ENCODE measurements around the gene PNPLA1. TPM values are rescaled to one million over a fixed set of nuclear protein-coding genes. Genes with fewer than 3 reads are reported as not detected.

Gene PNPLA1
- total RNA-seq, 1 experiment from 2014 or later = not detected

DNA sequence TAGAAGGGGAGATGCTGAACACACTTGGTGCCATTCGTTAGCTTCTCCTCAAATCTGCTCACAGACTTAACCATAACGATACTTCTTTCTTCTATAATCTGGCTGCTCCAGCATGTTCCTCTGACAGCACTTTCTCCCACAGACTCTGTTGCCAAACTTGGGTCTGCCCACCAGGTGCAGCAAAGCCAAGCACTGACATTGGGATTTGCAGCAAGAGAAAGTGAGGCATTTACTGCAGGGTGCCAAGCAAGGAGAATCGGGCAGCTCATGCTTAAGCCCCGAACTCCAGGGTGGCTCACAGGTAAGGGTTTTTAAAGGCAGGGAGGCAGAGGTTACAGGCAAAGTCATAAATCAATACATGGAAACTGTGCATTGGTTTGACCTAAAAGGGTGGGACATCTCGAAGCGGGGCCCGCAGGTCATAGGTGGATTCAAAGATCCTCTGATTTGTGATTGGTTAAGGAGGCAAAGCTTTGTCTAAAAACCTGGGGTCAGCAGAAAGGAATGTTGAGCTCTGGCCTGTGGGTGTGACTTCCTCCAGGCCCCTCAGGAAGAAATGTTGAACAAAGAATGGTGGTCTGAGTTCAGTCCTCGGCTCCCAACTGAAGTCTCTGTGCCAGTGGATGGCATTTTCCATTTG lies 25.1 kb upstream of the PNPLA1 start:
- intact Hi-C loops (cut with micrococcal nuclease; ENCODE audit: unreplicated experiment) (no loop called here), in situ Hi-C loops (cut with HindIII; ENCODE audit: low pct_unique_long_range_greater_than_20kb, low sequenced_read_pairs) (no loop called here)
- no peaks in the 10 kb centered on the region for H3K36me3 ChIP-seq (ENCODE audit: control insufficient read depth, insufficient read depth, low read length)
- ChIA-PET CTCF (interaction anchor here (0.5 kb wide), 1 partner anchor 121 kb away, joined by 5 read pairs; no protein-coding TSS in a partner anchor), POLR2A (no interaction called here)
- ATAC-seq (no peak), DNase-seq (ENCODE audit: low read depth, low spot score) (no peak)
- no peaks in the 10 kb centered on the region for H3K4me1 ChIP-seq (ENCODE audit: control insufficient read depth, insufficient read depth, low read length)
- H3K9me3 ChIP-seq (ENCODE audit: control insufficient read depth, insufficient read depth, low read depth, low read length) = no peaks in the 10 kb centered on the region
- TF ChIP-seq TCF7L2 (IDR thresholded peaks at IDR 0.05; ENCODE audit: low read depth, low read length) = no peak
- no peak for TF ChIP-seq POLR2AphosphoS5 (IDR thresholded peaks at IDR 0.05; ENCODE audit: low read depth, low read length)
- no peak for TF ChIP-seq REST (IDR thresholded peaks at IDR 0.05; ENCODE audit: insufficient read depth in 1 of 2, low read depth in 2 of 2, low read length in 1 of 2)
- TF ChIP-seq, protein P1, sequence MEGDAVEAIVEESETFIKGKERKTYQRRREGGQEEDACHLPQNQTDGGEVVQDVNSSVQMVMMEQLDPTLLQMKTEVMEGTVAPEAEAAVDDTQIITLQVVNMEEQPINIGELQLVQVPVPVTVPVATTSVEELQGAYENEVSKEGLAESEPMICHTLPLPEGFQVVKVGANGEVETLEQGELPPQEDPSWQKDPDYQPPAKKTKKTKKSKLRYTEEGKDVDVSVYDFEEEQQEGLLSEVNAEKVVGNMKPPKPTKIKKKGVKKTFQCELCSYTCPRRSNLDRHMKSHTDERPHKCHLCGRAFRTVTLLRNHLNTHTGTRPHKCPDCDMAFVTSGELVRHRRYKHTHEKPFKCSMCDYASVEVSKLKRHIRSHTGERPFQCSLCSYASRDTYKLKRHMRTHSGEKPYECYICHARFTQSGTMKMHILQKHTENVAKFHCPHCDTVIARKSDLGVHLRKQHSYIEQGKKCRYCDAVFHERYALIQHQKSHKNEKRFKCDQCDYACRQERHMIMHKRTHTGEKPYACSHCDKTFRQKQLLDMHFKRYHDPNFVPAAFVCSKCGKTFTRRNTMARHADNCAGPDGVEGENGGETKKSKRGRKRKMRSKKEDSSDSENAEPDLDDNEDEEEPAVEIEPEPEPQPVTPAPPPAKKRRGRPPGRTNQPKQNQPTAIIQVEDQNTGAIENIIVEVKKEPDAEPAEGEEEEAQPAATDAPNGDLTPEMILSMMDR (IDR thresholded peaks at IDR 0.05) = no peak
- TF ChIP-seq SIN3A (IDR thresholded peaks at IDR 0.05; ENCODE audit: borderline replicate concordance, insufficient read depth, low read depth, low read length) = no peak
- BruUV-seq (replicated peaks) = no TSS peak
- H3K4me3 ChIP-seq (ENCODE audit: low read depth in 2 of 2, low read length in 2 of 2) = no peak overlapping the region
- no peak overlapping the region for H3K27ac ChIP-seq (ENCODE audit: low read length)
- H3K27me3 ChIP-seq (ENCODE audit: control insufficient read depth, insufficient read depth, low read length) = no peaks in the 10 kb centered on the region

DNA sequence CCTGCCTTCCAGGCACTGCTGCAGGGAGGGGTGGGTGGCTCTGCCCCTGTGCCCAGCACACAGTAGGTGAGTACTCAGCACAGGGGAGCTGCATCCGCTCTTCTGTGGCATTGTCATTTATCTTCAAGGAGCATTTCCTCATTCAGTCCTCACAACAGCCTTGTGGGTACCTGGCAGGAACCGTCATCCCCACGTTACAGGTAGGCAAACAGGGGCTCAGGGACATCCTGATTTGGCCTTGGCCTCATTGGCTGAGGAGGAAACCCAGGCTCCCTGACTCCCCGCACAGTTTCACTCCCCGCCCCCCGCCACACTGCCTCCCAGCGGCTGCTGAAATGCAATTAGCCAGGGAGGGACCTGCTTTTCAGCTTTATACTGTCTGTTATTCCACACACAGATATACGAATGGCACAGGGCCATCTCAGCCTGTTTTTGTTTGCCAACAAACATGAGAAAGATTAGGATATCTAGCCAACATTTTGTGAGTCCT lies 24.2 kb upstream of the PNPLA1 start:
- ChIA-PET CTCF (no interaction called here), POLR2A (no interaction called here)
- no peaks in the 10 kb centered on the region for H3K4me1 ChIP-seq (ENCODE audit: control insufficient read depth, insufficient read depth, low read length)
- TF ChIP-seq, protein P1 (IDR thresholded peaks at IDR 0.05) = no peak
- TF ChIP-seq POLR2AphosphoS5 (IDR thresholded peaks at IDR 0.05; ENCODE audit: low read depth, low read length) (no peak), SIN3A (IDR thresholded peaks at IDR 0.05; ENCODE audit: borderline replicate concordance, insufficient read depth, low read depth, low read length) (no peak), TCF7L2 (IDR thresholded peaks at IDR 0.05; ENCODE audit: low read depth, low read length) (no peak), REST (IDR thresholded peaks at IDR 0.05; ENCODE audit: insufficient read depth in 1 of 2, low read depth in 2 of 2, low read length in 1 of 2) (no peak)
- no peaks in the 10 kb centered on the region for H3K36me3 ChIP-seq (ENCODE audit: control insufficient read depth, insufficient read depth, low read length)
- H3K27ac ChIP-seq (ENCODE audit: low read length) = no peak overlapping the region
- in situ Hi-C loops (cut with HindIII; ENCODE audit: low pct_unique_long_range_greater_than_20kb, low sequenced_read_pairs) = no loop called here
- H3K4me3 ChIP-seq (ENCODE audit: low read depth in 2 of 2, low read length in 2 of 2) = no peak overlapping the region
- no peaks in the 10 kb centered on the region for H3K9me3 ChIP-seq (ENCODE audit: control insufficient read depth, insufficient read depth, low read depth, low read length)
- DNase-seq (ENCODE audit: low read depth, low spot score) (no peak), ATAC-seq (no peak)
- BruUV-seq (replicated peaks) = no TSS peak
- intact Hi-C loops (cut with micrococcal nuclease; ENCODE audit: unreplicated experiment) = no loop called here
- H3K27me3 ChIP-seq (ENCODE audit: control insufficient read depth, insufficient read depth, low read length) = no peaks in the 10 kb centered on the region
